ENCODE measurements around the gene EZH2. TPM values are rescaled to one million over a fixed set of nuclear protein-coding genes. Genes with fewer than 3 reads are reported as not detected.

Gene EZH2
- total RNA-seq, 1 donor = 8.3 TPM

- no peak for DNase-seq (ENCODE audit: low read depth in 2 of 3, low spot score in 2 of 3)
Observed at GRCh38 chr7:148862481-148862880, 21.6 kb downstream of the EZH2 start.

- DNase-seq (ENCODE audit: low read depth in 2 of 3, low spot score in 2 of 3) = no peak
Observed at GRCh38 chr7:148858489-148858888, 25.6 kb downstream of the EZH2 start.

- no peak for DNase-seq (ENCODE audit: low read depth in 2 of 3, low spot score in 2 of 3)
Observed at GRCh38 chr7:148856891-148857290, 27.2 kb downstream of the EZH2 start.

GRCh38 chr7:148856578-148856881, 27.6 kb downstream of the EZH2 start:
- no peak for DNase-seq (ENCODE audit: low read depth in 2 of 3, low spot score in 2 of 3)

GRCh38 chr7:148854983-148855382, 29.1 kb downstream of the EZH2 start:
- no peak for DNase-seq (ENCODE audit: low read depth in 2 of 3, low spot score in 2 of 3)

- no peak for DNase-seq (ENCODE audit: low read depth in 2 of 3, low spot score in 2 of 3)
Observed at GRCh38 chr7:148852272-148852671, 31.8 kb downstream of the EZH2 start.

GRCh38 chr7:148850564-148850963, 33.5 kb downstream of the EZH2 start:
- DNase-seq (ENCODE audit: low read depth in 2 of 3, low spot score in 2 of 3) = no peak

- no peak for DNase-seq (ENCODE audit: low read depth in 2 of 3, low spot score in 2 of 3)
Observed at GRCh38 chr7:148849393-148850098, 34.5 kb downstream of the EZH2 start.

- DNase-seq (ENCODE audit: low read depth in 2 of 3, low spot score in 2 of 3) = peak in 1 of 3 donors; percentile 45
Observed at GRCh38 chr7:148847815-148848734, 36.0 kb downstream of the EZH2 start.

GRCh38 chr7:148838905-148839304, 45.2 kb downstream of the EZH2 start:
- DNase-seq (ENCODE audit: low read depth in 2 of 3, low spot score in 2 of 3) = peak in 2 of 3 donors; percentile 57 to 89

- DNase-seq (ENCODE audit: low read depth in 2 of 3, low spot score in 2 of 3) = no peak
Observed at GRCh38 chr7:148835854-148836253, 48.2 kb downstream of the EZH2 start.

- DNase-seq (ENCODE audit: low read depth in 2 of 3, low spot score in 2 of 3) = no peak
Observed at GRCh38 chr7:148834605-148835004, 49.5 kb downstream of the EZH2 start.

- DNase-seq (ENCODE audit: low read depth in 2 of 3, low spot score in 2 of 3) = no peak
Observed at GRCh38 chr7:148831782-148832181, 52.3 kb downstream of the EZH2 start.

GRCh38 chr7:148830897-148831692, 53.0 kb downstream of the EZH2 start:
- DNase-seq (ENCODE audit: low read depth in 2 of 3, low spot score in 2 of 3) = no peak

- no peak for DNase-seq (ENCODE audit: low read depth in 2 of 3, low spot score in 2 of 3)
Observed at GRCh38 chr7:148828965-148829364, 55.1 kb downstream of the EZH2 start.

- DNase-seq (ENCODE audit: low read depth in 2 of 3, low spot score in 2 of 3) = no peak
Observed at GRCh38 chr7:148825338-148825737, 58.8 kb downstream of the EZH2 start.

GRCh38 chr7:148824864-148825263, 59.2 kb downstream of the EZH2 start:
- DNase-seq (ENCODE audit: low read depth in 2 of 3, low spot score in 2 of 3) = no peak

GRCh38 chr7:148821422-148821821, 62.7 kb downstream of the EZH2 start:
- DNase-seq (ENCODE audit: low read depth in 2 of 3, low spot score in 2 of 3) = no peak

- no peak for DNase-seq (ENCODE audit: low read depth in 2 of 3, low spot score in 2 of 3)
Observed at GRCh38 chr7:148819697-148820360, 64.3 kb downstream of the EZH2 start.

- no peak for DNase-seq (ENCODE audit: low read depth in 2 of 3, low spot score in 2 of 3)
Observed at GRCh38 chr7:148815612-148816011, 68.5 kb downstream of the EZH2 start.
